ENCODE measurements around the gene UQCRC2.
A peak's percentile ranks its signal among the peaks of the same experiment; 100 is the strongest.
"Not testable (repeated sequence)": the region's sequence is repeated elsewhere in the genome, so short reads cannot be mapped to it uniquely, and the experiment has no call there.

UQCRC2 gene

DNA sequence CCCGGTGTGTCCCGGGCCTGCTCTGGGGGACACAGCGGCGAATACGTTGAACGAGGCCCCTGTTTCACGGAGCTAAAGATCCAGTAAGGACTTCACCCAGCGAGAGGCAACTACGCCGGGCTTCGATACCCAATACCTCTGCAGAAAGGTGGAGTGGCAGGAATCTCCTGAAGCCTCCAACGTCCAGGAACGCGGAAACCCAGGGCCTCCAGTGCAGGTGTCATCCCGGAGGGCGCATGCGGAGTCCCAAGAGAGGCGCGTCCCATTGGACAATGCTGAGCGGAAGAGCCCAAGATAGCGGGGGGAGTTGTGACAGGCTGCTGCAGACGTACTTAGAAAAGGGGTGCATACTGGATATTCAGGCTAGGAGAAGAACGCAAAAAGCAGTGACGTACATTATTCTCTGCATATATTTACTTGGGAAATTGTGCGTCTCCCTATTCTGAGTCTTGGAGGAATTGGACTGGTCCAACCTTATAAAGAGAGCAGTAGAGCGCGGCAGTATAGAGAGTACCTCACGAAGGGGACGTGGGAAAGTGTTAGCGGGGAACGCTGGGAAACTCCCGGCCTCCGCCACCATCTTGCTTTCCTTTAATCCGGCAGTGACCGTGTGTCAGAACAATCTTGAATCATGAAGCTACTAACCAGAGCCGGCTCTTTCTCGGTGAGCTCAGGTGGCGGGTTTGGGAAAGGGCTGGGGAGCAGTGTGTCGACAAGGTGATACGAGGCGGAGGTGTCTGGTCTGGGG is at the start of gene UQCRC2:
TSS of gene UQCRC2 (plus strand) at position 569 of the 748 bp plus-strand sequence. CDS start at position 632, 63 bp downstream.
- DNase-seq: peak; percentile 95

DNA sequence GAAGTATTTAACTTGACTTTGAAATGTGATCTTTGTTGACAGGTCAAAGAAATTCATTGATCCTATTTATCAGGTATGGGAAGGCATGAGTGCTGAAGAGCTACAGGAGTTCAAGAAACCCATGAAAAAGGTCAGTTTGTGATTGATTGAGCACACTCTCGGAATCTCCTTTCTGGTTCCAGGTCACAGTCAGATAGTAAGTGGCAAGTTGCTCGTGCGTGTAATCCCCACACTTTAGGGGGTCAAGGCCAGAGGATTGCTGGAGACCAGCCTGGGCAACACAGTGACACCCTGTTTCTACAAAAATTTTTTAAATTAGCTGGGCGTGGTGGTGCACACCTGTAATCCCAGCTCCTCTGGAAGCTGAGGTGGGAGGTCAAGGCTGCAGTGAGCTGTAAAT is 20.5 kb upstream of the UQCRC2 start:
- DNase-seq: not testable (repeated sequence)

DNA sequence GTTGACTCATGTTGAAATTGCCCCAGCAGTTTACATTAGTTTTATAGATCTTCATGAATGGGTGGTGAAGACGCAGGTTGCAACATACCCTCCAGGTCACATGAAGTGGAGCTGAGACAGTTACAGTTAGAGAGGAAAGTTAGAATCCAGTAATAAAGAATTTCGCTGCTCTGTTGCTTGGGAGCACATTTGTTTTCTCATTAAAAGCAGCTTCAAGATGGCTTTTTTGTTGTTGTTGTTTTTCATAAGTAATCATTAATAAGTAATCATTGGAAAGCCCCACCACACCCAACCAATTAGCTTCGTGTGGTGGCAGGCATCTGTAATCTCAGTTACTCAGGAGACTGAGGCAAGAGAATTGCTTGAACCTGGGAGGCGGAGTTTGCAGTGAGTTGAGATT is 19.8 kb upstream of the UQCRC2 start:
- not testable (repeated sequence) for DNase-seq

DNA sequence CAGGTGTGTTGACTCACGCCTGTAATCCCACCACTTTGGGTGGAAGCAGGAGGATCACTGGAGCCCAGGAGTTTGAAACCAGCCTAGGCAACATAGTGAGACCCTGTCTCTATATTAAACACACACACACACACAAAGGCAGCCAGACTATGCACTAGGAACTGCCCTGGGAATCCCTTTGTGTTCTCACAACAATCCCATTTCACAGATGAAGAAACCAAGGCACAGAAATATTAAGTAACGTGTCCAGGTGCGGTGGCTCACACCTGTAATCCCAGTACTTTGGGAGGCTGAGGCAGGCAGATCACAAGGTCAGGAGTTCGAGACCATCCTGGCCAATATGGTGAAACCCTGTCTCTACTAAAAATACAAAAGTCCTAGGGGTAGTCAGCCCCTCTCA is 19.4 kb upstream of the UQCRC2 start:
- not testable (repeated sequence) for DNase-seq

DNA sequence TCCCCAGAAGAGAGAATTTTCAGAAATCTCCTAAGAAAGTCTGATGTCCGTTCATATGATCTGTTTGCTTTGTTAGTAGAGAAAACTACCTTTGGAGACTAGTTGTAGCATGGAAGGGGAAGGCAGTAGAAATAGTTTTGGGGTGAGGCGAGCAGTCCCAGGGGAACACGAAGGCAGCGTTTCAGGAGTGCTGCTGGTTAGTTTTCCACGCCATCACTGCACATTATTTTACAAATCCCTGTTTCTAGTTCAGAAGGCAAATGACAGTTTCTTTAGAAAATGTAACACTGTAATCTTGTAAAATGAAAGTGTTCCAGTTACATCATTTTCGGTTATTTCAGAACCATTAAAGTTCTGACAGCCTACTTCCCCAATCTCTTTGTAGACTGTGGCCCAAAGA is 16.9 kb upstream of the UQCRC2 start:
- not testable (repeated sequence) for DNase-seq

DNA sequence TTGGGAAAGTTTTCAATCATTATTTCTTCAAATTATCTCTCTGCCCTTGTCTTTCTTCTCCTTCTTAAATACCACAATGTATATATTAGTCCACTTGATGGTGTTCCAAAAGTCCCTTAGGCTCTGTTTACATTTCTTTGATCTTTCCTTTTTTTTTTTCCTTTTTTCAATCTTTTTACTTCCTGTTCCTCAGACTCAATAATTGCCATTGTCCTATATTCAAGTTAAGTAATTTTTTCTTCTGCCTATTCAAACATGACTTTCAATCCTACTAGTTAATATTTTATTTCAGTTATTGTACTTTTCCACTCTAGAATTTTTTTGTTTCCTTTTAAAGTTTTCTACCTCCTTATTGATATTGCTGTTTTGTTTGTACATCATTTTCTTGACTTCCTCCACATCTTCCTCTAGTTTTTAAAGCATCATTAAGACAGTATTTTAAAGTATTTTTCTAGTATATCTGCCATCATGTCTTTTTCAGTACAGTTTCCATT is 15.8 kb upstream of the UQCRC2 start:
- no peak for DNase-seq

DNA sequence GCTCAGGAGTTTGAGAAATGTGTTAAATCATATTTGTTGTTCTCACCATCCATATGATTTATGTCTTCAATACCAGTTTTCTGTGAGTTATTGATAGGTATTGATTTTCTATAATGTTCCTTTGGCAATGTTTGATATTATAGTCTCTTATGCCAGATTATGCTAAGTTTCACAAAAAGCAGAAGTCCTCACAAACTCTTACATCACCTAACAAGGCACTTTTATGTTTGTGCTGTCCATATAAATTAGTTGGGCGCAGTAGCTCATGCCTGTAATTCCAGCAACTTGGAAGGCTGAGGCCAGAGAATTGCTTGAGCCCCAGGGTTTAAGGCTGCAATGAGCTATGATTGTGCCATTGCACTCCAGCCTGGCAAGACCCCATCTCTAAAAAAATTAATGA is 12.6 kb upstream of the UQCRC2 start:
- no peak for DNase-seq

DNA sequence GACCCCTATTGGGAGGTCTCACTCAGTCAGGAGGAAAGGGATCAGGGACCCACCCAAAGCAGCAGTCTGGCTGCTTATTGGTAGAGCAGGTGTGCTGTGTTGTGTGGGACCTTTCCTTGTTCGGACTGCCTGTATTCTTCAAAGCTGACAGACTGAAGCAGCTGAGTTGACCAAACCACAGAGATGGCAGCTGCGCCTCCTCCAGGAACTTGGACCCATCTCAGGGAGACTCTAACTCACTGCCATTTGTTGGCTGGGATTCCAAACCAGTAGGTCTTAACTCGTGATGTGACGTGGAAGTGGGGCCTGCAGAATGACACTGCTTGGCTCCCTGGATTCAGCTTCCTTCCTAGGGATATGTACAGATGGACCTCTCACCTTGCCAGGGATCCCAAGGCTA is 9.6 kb upstream of the UQCRC2 start:
- DNase-seq: no peak

DNA sequence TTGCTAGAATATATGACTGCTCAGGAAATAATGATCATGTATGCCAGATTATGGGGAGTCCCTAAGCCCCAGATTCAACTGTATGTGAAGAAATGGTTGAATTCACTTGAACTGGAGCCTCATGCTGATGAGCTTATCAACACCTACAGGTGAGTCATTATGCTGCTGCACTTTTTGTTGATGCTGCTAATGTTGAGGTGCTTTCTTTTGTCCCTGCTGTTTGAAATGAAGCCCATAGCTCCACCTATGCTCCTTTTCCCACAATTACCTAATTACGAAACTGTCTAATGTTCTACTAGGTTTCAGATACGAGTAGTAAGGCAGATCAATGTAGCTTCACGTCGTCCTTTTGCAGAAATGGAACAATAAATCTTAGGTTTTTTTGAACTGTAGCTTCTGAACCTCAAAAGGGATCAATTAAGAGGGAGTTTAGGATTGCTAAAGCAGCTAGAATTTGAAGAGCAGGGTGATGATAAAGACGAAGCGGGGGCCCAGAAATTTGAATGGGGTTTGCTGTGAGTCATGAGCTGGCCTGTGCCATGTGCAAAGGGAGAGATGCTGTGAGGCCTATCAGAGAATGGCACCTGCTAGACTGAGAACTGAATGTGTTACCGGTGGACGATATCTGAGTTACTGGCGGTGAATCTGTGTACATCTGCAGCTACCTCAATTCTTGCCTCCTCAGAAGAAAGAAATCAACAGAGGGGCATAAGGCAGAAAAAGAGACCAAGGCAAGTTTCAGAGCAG is 6.1 kb upstream of the UQCRC2 start:
- no peak for DNase-seq

DNA sequence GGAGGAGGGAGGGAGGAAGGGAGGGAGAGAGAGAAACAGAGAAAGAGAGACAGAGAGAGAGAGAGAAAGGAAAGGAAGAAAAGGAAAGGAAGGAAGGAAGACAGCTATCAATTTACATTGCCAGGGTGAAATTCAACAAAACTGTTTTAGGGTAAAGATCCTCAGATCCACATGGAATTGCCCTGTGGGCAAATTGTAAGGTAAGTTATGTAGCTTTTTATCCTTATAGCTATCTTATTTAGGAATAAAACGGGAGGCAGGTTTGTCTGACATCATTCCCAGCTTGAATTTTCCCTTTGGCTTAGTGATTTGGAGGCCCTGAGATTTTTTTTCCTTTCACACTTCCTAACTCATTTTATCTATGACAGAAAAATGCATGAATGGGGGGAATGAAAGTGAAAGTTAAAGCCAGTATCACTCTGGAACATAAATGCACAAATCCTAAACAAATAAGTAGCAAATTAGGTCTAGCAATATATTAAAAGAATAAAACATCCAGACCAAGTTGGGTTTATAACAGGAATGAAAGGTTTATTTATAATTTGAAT is 3.4 kb upstream of the UQCRC2 start:
- DNase-seq: no peak

DNA sequence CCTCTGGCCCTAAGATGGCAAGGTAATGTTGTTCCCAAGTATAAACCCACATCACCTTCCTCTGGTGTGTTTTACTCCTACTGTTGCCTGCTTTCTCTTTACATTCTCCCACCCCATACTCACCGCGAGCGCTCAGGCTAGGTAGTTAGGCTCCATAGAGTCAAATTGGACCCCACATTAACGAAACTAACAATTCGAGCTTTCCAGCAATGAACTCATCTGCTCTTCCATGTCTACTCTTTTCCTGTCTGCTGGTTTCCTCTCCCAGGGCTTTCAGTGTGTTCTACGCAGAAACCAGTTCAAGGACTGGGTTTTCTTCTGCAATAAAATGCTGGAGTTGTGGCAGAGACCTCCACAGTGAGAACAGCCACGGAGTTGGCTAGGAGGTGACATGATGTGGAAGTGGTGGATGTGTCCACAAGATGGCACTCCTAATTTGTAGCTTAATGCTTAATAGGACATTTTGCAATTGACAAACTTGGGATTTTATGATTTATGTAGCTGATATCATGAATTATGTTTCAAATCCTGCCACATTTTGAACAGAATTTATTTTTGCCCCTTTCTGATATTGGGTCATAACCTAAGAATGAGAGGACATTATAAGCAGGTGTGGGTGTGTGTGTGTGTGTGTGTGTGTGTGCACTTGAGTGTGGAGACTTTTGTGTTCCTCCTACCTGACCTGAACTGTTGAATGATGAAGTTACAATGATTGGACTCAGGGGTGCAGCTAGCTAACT is 2.2 kb upstream of the UQCRC2 start:
- no peak for DNase-seq

DNA sequence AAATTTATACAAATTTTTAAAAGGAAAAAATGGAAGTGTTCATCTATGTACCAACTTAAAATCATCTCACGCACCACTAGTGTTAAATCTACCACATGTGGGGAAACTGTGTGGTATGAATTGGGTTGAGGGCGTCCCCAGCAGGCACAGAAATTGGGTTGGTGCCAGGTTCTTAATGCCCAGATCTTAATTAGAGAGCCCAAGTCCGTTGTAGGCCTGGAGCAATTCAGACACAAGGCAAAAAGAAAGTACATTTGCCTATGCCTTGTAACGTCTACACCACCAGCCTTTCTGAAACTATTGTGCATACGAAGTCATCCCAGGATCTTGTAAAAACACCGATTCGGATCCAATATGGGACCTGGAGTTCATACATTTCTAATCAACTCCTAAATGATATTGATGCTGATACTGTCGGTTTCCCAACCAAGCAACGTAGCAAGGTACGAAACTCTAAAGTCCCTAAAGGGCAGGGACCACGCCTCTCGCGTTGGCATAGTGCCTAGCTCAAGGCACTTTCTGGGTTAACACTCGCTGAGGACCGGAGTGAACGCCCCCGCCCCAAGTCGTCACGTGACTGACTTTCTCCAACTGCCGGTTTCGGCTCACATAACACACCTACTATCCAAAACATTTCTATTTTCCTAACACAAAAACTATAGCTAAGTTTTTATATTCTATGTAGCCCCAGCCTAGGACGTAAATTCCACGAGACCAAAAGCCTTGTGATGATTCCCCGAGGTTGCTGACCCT is 945 bp upstream of the UQCRC2 start:
- peak; percentile 67 for DNase-seq

DNA sequence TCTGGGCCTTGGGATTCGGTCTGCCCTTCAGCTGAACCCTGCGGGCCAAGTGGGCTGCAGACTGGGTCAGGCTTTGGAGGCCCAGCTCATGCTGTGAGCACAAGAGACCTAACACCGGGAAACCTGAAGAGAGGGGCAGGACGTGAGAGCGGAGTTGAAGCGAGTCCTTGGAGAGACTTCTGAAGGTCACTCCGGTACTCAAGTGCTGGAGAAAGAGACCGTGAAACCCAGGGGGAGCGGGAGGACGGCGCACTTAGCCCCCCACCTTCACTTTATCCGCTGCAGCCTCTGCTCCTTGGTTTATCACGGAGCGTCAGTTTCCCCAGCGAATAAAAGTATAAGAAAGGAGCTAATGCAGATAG is 361 bp downstream of the UQCRC2 start:
- DNase-seq: peak; percentile 62

DNA sequence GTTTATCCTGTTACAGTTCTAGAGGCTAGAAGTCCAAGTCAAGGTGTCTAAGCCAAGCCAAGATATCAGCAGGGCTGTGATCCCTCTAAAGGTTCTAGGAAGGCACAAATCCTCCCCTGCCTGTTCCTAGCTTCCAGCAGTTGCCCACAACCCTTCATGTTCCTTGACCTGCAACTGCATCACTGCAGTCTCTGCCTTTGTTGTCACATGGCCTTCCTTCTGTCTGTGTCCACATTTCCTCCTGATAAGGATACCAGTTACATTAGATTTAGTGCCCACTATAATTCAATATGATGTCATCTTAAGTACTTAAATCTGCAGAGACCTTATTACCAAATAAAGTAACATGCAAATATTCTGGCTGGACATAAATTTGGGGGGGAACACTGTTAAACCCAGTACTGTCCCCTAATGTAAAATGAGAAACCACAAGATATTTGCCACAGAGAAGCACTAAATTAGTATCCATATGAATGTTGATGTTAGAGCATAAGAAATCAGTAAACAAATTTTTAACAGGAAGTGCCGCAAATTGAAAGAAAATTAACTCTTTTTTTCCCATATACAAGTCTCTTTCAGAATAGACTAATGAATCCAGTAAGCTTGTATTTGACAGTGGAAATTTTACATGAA is 4.7 kb downstream of the UQCRC2 start:
- no peak for DNase-seq

DNA sequence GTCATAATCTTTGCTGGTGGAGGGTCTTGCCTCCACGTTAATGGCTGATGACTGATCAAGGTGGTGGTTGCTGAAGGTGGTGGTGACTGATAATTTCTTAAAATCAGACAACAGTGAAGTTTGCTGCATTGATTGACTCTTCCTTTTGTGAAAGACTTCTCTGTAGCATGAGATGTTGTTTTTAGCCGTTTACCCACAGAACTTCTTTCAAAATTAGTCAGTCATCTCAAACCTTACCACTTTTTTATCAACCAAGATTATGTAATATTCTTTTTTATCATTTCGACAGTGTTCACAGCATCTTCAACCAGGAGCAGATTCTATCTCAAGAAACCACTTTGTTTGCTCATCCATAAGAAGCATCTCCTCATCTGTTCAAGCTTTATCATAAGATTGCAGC is 5.9 kb downstream of the UQCRC2 start:
- DNase-seq: no peak

DNA sequence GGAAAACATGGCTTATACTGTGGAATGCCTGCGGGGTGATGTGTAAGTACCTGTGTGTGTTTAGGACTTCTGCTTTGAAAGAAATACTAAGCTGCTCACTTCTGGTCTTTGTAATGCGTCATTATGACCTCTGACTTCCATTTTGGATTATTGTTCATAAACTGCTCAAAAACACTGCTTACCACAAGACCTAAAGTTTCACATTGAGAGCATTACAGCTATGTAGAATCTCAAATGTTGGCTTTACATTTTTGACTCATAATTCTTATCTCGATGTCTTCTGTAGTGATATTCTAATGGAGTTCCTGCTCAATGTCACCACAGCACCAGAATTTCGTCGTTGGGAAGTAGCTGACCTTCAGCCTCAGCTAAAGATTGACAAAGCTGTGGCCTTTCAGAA is 9.3 kb downstream of the UQCRC2 start:
- no peak for DNase-seq

DNA sequence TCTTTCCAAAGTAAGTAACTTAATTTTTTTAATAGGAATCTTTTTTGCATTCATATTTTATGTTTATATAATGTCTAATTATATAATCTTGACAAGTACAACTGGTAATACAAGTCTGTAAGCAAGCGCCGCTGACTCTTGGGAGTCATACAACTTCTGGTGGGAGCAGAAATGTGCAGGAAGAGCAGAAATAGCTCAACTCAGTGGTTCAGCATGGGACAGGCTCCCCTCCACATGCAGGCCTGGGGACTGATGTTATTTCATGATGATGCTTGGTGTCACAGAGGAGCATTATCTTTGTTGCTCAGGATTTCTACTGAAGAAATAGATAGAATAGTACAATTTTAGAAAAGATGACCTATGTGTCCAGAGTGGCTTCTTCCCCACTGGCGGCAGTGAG is 10.7 kb downstream of the UQCRC2 start:
- DNase-seq: no peak

DNA sequence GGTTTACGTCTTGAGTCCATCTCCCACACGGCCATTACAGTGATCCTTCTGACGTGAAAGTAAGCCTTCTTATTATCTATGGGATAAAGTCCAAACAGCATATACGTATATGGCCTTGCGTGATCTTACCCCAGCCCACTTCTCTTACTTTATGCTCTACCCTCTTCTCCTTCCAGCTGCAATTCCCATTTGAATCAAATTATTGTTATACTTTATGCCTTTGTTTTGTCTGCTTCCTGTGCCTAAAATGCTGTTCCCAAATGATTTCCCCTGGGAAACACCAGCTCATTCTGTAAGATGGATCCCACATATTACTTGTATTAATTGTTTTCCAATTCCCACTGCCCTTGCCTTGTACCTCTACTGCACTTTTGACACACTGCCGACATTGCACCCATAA is 11.2 kb downstream of the UQCRC2 start:
- DNase-seq: no peak

DNA sequence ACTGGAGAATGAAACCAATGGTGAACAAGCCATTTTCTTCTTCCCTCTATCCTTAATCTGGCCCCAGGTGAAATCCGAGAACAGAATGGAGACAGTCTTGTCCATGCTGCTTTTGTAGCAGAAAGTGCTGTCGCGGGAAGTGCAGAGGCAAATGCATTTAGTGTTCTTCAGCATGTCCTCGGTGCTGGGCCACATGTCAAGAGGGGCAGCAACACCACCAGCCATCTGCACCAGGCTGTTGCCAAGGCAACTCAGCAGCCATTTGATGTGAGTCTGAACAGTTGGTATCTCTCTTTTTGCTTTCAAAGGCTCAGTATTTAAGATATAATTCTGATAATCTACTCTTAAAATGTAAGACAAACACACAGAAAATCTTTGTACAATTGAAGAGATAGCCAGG is 18.7 kb downstream of the UQCRC2 start:
- DNase-seq: no peak

DNA sequence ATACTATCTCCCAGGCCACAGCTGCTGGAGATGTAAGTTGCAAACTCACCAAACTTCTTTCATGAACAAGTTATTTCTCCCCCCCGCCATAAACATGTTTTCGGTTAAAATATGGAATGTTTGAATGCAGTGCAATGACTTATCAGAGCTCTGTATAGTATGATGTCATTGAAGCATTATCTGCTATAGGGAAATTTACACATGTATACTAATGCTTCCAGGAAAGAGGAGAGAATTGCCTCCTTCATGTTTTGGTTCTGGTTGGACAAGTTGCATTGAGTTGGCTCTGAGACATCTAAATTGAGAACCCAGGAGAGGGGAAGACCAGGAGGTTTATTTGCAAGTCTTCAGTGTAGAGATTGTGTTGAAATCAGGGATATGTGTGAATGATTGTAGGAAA is 20.8 kb downstream of the UQCRC2 start:
- DNase-seq: no peak

DNA sequence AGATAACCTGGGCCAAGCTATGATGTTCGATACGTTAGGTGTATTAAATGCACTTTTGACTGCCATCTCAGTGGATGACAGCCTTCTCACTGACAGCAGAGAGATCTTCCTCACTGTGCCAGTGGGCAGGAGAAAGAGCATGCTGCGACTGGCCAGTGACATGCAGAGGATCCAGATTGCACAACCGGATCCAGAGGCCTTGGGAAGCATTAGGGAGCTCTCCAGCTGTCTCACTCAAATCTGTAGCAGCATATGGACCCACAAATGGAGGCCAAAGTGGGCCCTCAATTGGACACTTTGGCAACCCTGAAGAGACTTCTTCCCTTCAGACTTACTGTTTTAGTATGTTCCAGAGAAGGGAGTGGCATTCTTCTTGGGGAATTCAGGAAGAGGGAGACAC is 26.9 kb downstream of the UQCRC2 start:
- DNase-seq: no peak

DNA sequence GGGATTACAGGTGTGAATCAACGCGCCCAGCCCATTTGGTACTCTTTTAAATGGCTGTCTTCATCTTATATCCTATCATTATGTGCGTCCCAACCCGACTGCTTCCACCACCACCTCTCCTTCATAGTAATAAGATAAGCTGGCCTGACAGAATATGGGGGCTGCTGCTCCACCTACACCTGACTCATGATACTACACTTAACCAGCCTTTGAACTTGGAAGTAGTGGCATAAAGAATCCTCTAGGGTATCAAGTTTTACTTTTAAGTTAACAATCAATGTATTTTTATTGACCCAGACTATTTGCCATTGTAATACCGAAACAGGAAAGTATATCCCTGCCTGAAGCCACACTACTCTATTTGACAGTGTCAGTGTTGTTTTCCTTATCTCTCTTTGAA is 28.9 kb downstream of the UQCRC2 start:
- DNase-seq: no peak

Measured in NCI-H146 (cell line).